ENCODE data around the gene HELZ. TPM values are rescaled to one million over a fixed set of nuclear protein-coding genes. Genes with fewer than 3 reads are reported as not detected.
"Not testable (repeated sequence)": the region's sequence is repeated elsewhere in the genome, so short reads cannot be mapped to it uniquely, and the experiment has no call there.

Gene HELZ
- total RNA-seq, 4 donors from 2014 or later, result 47.3 to 95.4 (median 61.3) TPM

- DNase-seq (ENCODE audit: low spot score in 2 of 2), result no peak
- no peaks in the 10 kb centered on the region for H3K9me3 ChIP-seq
- TF ChIP-seq EP300 (IDR thresholded peaks at IDR 0.05), result no peak
- H3K4me3 ChIP-seq, result no peak overlapping the region
- no peak overlapping the region for H3K27ac ChIP-seq
- no peaks in the 10 kb centered on the region for H3K27me3 ChIP-seq
- H3K4me1 ChIP-seq, result no peaks in the 10 kb centered on the region
- peaks cover 0 to 49% (median 0%) of the 10 kb centered on the region in 3 donors for H3K36me3 ChIP-seq
- 93 to 95% methylated on average over 3 of the region's 3 CpGs for WGBS, 2 donors
Observed at GRCh38 chr17:67150826-67151225, 94.2 kb downstream of the HELZ start.

GRCh38 chr17:67148352-67148751 is 96.6 kb downstream of the HELZ start:
- peaks cover 0 to 66% (median 0%) of the 10 kb centered on the region in 3 donors for H3K36me3 ChIP-seq
- no peak overlapping the region for H3K4me3 ChIP-seq
- no peak overlapping the region for H3K27ac ChIP-seq
- WGBS, 2 donors, result 72 to 82% methylated on average over 6 of the region's 6 CpGs
- H3K4me1 ChIP-seq, result no peaks in the 10 kb centered on the region
- TF ChIP-seq EP300 (IDR thresholded peaks at IDR 0.05) (no peak), POLR2A (IDR thresholded peaks at IDR 0.05) (no peak), CTCF (IDR thresholded peaks at IDR 0.05) (no peak)
- H3K27me3 ChIP-seq, result no peaks in the 10 kb centered on the region
- no peak for DNase-seq (ENCODE audit: low spot score in 2 of 2)
- H3K9me3 ChIP-seq, result no peaks in the 10 kb centered on the region

- peaks cover 0 to 9% (median 0%) of the 10 kb centered on the region in 4 donors for H3K9me3 ChIP-seq
- no peak overlapping the region for H3K4me3 ChIP-seq
- 74 to 80% methylated on average over 4 of the region's 4 CpGs for whole genome bisulfite sequencing, 2 donors
- TF ChIP-seq POLR2A (IDR thresholded peaks at IDR 0.05) (no peak), EP300 (IDR thresholded peaks at IDR 0.05) (no peak), CTCF (IDR thresholded peaks at IDR 0.05) (no peak)
- peaks cover 0 to 81% (median 0%) of the 10 kb centered on the region in 3 donors for H3K36me3 ChIP-seq
- no peak overlapping the region for H3K27ac ChIP-seq
- no peaks in the 10 kb centered on the region for H3K4me1 ChIP-seq
- no peak for DNase-seq (ENCODE audit: low spot score in 2 of 2)
- no peaks in the 10 kb centered on the region for H3K27me3 ChIP-seq
Observed at GRCh38 chr17:67145183-67145805, 99.7 kb downstream of the HELZ start.

- H3K9me3 ChIP-seq, result peaks cover 0 to 9% (median 0%) of the 10 kb centered on the region in 4 donors
- H3K27me3 ChIP-seq, result no peaks in the 10 kb centered on the region
Observed at GRCh38 chr17:67143318-67143717, 101.7 kb downstream of the HELZ start.

GRCh38 chr17:67142030-67142429 is 103.0 kb downstream of the HELZ start:
- H3K36me3 ChIP-seq, result peaks cover 0 to 85% (median 0%) of the 10 kb centered on the region in 3 donors
- H3K27me3 ChIP-seq; H3K9me3 ChIP-seq; DNase-seq (ENCODE audit: low spot score in 2 of 2); H3K4me1 ChIP-seq; H3K4me3 ChIP-seq; H3K27ac ChIP-seq: not testable (repeated sequence)
- 93 to 96% methylated on average over 1 of the region's 1 CpG for WGBS, 2 donors

More at GRCh38 chr17:67143318-67143717, 101.7 kb downstream of the HELZ start:
- 98% methylated on average over 5 of the region's 5 CpGs for WGBS, 2 donors
- Histone ChIP-seq H3K4me1 (no peaks in the 10 kb centered on the region), H3K36me3 (peaks cover 0 to 89% (median 0%) of the 10 kb centered on the region in 3 donors), H3K4me3 (no peak overlapping the region), H3K27ac (no peak overlapping the region)
- no peak for DNase-seq (ENCODE audit: low spot score in 2 of 2)
- no peak for TF ChIP-seq CTCF (IDR thresholded peaks at IDR 0.05)
- no peak for TF ChIP-seq EP300 (IDR thresholded peaks at IDR 0.05)
- TF ChIP-seq POLR2A (IDR thresholded peaks at IDR 0.05), result no peak

- TF ChIP-seq POLR2A (IDR thresholded peaks at IDR 0.05) (no peak), EP300 (IDR thresholded peaks at IDR 0.05) (no peak), CTCF (IDR thresholded peaks at IDR 0.05) (no peak)
- H3K27ac ChIP-seq, result no peak overlapping the region
- WGBS, 2 donors, result 85 to 87% methylated on average over 10 of the region's 10 CpGs
- peaks cover 0 to 85% (median 0%) of the 10 kb centered on the region in 3 donors for H3K36me3 ChIP-seq
- H3K4me3 ChIP-seq, result no peak overlapping the region
- DNase-seq (ENCODE audit: low spot score in 2 of 2), result no peak
- H3K27me3 ChIP-seq, result no peaks in the 10 kb centered on the region
- H3K4me1 ChIP-seq, result no peaks in the 10 kb centered on the region
- peaks cover 0 to 9% (median 0%) of the 10 kb centered on the region in 4 donors for H3K9me3 ChIP-seq
Observed at GRCh38 chr17:67139784-67140665, 105.0 kb downstream of the HELZ start.
